GM11168 (cell line): ENCODE data around the gene ZDHHC18.
"Not testable (repeated sequence)": the region's sequence is repeated elsewhere in the genome, so short reads cannot be mapped to it uniquely, and the experiment has no call there.

Experiments used
- in situ Hi-C: fragments of 300-500 bp; cut with MboI; formaldehyde crosslinking; loops from one replicate; pipeline ENCODE4 v1.12.0; 2022; ENCODE audit warnings: low sequenced_read_pairs; ENCODE audit not compliant: unreplicated experiment

The ZDHHC18 gene

DNA sequence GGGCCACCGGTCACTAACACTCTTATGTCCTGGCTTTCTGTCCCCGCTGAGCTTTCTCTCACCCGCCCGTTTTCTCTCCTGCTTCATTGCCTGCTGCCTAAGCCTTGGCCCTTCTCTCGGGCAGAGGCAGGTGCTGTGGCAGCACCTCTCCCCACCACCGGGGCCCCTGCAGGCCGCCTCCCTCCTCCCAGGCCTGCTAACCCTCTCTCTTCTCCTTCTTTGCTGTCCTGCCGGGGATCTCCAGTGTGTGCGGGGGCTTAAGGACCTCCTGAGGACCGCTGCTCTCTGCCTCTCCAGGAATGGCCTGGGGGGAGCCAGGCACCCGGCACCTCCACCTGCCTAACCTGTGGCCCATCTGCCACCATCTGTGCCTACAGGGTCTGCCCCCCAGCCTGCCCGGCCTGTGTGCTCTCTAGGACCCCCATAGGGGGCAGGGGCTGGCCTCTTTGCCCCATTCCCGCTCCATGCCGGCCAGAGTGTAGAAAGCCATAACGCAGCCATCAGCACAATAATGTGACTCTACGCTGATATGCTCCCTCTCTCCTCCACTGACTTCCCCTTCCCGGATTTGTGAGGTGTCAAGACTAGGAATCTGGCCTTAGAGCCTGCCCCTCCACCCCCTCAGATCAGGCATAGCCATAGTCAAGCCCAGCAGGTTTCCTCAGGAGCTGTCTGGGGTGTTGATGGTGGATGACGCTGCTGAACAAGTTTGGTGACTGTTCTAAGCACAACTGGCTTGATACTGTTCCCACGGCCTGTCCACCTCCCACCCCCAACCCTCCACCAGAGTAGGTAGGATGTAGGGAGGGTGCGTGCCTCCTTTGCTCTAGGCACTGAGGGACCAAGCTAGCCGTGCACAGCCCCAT is 30.3 kb downstream of the ZDHHC18 start:
- in situ Hi-C loops: no loop called here

- in situ Hi-C loops: no loop called here
These were observed 31.1 kb downstream of the ZDHHC18 start for GRCh38 chr1:26857473-26858060.

GRCh38 chr1:26858160-26858559 is 31.7 kb downstream of the ZDHHC18 start:
- in situ Hi-C loops: no loop called here

DNA sequence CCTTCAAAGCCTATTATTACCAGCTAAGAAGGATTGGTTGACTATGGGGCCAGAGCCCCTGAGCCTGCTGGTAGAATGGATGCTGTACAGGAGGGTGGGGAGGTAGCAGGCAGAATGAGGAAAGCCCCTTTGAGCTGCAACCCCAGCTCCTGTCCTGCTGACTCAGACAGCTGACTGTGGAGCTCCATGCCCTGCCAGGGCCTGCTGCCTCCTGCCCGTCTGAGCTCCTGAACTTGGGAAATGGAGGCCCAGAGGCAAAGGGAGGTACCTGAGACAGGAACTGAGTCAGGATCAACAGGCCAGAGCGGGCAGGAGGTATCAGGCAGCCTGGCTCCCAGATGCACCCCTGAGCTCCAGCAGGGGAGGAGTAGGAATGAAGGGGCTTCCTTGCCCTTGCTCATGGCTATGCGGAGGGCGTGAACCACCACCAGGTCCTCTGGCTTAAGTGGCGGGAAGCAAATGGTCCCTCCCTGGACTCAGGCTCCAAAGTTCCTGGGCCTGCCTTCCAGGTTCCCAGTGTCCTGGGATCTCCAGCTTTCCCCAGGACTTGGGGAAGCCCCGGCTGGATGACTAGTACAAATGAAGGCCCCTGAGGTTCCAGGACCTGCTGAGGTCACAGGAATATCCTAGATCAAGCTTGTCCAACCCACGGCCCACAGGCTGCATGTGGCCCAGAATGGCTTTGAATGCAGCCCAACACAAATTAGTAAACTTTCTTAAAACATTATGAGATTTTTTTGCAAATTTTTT is 32.6 kb downstream of the ZDHHC18 start:
- in situ Hi-C loops: no loop called here

- in situ Hi-C loops: no loop called here
These were observed 34.8 kb downstream of the ZDHHC18 start for GRCh38 chr1:26861286-26861701.

DNA sequence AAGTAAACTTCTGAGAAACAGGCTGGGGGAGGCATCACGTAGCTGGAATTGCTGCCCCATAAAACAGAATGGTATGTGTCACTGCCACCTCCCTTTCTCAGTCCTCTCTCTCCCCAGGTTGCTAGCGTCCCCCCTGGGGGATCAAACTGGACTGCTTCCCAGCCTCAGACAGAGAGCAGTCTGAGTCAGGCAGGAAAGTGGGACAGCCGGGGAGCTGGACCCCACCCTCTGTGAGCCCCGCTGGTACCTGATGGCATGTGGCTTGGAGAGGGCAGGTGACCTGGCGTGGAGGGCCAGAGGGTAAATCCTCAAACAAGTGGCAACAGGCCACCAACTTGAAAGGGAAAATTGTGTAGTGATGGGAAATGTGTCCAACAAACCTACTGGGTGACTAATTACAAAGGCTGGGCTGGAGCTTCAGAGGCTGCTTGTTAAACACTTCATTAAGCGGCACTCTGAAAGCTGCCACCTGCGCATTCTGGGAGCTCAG is 35.4 kb downstream of the ZDHHC18 start:
- in situ Hi-C loops: no loop called here

- in situ Hi-C loops: no loop called here
These were observed 36.5 kb downstream of the ZDHHC18 start, which contains the start of gene SFN for GRCh38 chr1:26862781-26863684. Gene SFN, plus strand, starts transcription at chr1:26863149. Its CDS starts 64 bp downstream, at chr1:26863213.

DNA sequence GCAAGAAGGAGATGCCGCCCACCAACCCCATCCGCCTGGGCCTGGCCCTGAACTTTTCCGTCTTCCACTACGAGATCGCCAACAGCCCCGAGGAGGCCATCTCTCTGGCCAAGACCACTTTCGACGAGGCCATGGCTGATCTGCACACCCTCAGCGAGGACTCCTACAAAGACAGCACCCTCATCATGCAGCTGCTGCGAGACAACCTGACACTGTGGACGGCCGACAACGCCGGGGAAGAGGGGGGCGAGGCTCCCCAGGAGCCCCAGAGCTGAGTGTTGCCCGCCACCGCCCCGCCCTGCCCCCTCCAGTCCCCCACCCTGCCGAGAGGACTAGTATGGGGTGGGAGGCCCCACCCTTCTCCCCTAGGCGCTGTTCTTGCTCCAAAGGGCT is 37.2 kb downstream of the ZDHHC18 start:
- in situ Hi-C loops: no loop called here

DNA sequence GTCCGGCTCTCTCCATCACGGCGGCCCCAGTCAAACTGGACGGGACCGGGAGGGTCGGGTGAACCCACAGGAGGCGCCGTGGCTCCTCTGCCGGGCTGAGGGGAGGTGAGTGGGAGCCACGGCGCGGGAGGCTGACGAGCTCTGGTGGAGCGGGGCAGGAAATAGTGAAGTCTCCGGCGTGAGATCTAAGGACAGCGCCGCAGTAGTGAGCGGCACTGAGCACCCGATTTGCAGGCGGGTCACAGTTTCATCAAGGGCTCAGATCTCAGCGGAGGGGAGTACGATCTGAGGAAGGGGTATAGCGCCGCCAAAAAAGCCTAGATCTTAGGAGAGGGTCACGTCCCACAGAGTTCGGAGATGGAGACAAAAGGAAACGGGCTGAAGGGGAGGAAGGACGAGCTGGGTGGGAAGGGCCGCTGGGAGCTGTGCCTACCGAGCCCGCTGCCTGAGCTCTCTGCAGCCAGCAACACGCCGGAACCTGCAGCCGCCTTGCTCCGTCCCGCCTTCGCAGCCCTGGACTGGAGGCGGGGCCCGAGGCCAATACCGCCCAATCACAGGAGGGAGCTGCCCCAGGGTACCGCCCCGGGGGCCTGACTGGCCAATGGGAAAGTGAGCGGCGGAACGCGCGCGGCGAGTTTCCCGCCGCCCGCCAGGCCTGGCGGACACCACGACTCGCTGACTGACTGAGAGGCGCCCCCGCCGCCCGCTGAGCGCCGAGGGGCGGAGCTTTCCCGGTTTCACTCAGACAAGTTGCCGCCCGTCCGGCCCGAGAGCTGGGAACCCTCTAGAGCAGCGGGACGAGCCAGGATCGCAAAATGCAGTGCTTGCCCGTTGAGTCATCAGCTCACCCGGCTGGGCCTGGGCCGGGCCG is 38.4 kb downstream of the ZDHHC18 start:
- in situ Hi-C loops: no loop called here

GRCh38 chr1:26873097-26873496 is 46.6 kb downstream of the ZDHHC18 start:
- in situ Hi-C loops: not testable (repeated sequence)

- in situ Hi-C loops: no loop called here
These were observed 48.4 kb downstream of the ZDHHC18 start for GRCh38 chr1:26874896-26875295.

GRCh38 chr1:26877326-26877725 is 50.8 kb downstream of the ZDHHC18 start:
- in situ Hi-C loops: no loop called here

- in situ Hi-C loops: no loop called here
These were observed 53.3 kb downstream of the ZDHHC18 start for GRCh38 chr1:26879793-26880192.

GRCh38 chr1:26881611-26882010 is 55.1 kb downstream of the ZDHHC18 start:
- in situ Hi-C loops: not testable (repeated sequence)

- in situ Hi-C loops: no loop called here
These were observed 56.4 kb downstream of the ZDHHC18 start for GRCh38 chr1:26882696-26883463.

- in situ Hi-C loops: no loop called here
These were observed 60.6 kb downstream of the ZDHHC18 start for GRCh38 chr1:26887125-26887524.

- in situ Hi-C loops: no loop called here
These were observed 61.7 kb downstream of the ZDHHC18 start for GRCh38 chr1:26888231-26888630.
